Kidney epithelial cell (primary cell): Measurements from ENCODE around the gene PDIA5. TPM values are rescaled to one million over a fixed set of nuclear protein-coding genes. Genes with fewer than 3 reads are reported as not detected.

Experiments used
- DNase-seq: peaks from one replicate; pipeline ENCODE4 v3.0.0-alpha.2; 2010; ENCODE audit warnings: low read depth
- H3K27me3 ChIP-seq: 2 replicates; pipeline ENCODE4 v1.6.0; 2011; ENCODE audit warnings: low read length; ENCODE audit not compliant: control insufficient read depth, insufficient read depth
- H3K36me3 ChIP-seq: 2 replicates; pipeline ENCODE4 v1.5.1; 2011; ENCODE audit warnings: low read length; ENCODE audit not compliant: control insufficient read depth, insufficient read depth
- H3K4me3 ChIP-seq: 2 replicates; pipeline ENCODE4 v1.5.1; 2011; ENCODE audit warnings: low read depth, mild to moderate bottlenecking, control low read depth, low read length
- CTCF ChIP-seq: IDR thresholded peaks from 2 replicates; pipeline ENCODE4 v1.5.1; 2011; ENCODE audit warnings: mild to moderate bottlenecking, moderate library complexity, low read length, control low read depth, inconsistent platforms; ENCODE audit not compliant: insufficient read depth, poor library complexity, severe bottlenecking
- total RNA-seq: library from RNA; depleted of rRNA; stranded (reverse); fragments of >200 nt; gene quantifications from 2 replicates; pipeline ENCODE4 v1.2.3, GENCODE V29; 2015

PDIA5 gene
- total RNA-seq, 1 donor from 2014 or later, result 18.8 TPM

- Histone ChIP-seq H3K4me3 (no peak overlapping the region), H3K36me3 (no peaks in the 10 kb centered on the region), H3K27me3 (no peaks in the 10 kb centered on the region)
- TF ChIP-seq CTCF, result no peak
- DNase-seq, result peak; percentile 9
Measured at GRCh38 chr3:123143669-123144411, 77.0 kb downstream of the PDIA5 start.

- no peak overlapping the region for H3K4me3 ChIP-seq
- DNase-seq, result no peak
- no peak for TF ChIP-seq CTCF
- H3K27me3 ChIP-seq, result no peaks in the 10 kb centered on the region
- no peaks in the 10 kb centered on the region for H3K36me3 ChIP-seq
Measured at GRCh38 chr3:123147754-123148535, 81.1 kb downstream of the PDIA5 start.

- no peak overlapping the region for H3K4me3 ChIP-seq
- no peaks in the 10 kb centered on the region for H3K27me3 ChIP-seq
- no peak for TF ChIP-seq CTCF
- H3K36me3 ChIP-seq, result no peaks in the 10 kb centered on the region
- no peak for DNase-seq
Measured at GRCh38 chr3:123148772-123149171, 81.9 kb downstream of the PDIA5 start.

- no peaks in the 10 kb centered on the region for H3K36me3 ChIP-seq
- TF ChIP-seq CTCF, result no peak
- DNase-seq, result no peak
- no peak overlapping the region for H3K4me3 ChIP-seq
- no peaks in the 10 kb centered on the region for H3K27me3 ChIP-seq
Measured at GRCh38 chr3:123149525-123149924, 82.7 kb downstream of the PDIA5 start.

- no peak for TF ChIP-seq CTCF
Measured at GRCh38 chr3:123150449-123151215, 83.8 kb downstream of the PDIA5 start.

More at GRCh38 chr3:123150449-123151215, 83.8 kb downstream of the PDIA5 start:
- Histone ChIP-seq H3K4me3 (no peak overlapping the region), H3K27me3 (no peaks in the 10 kb centered on the region), H3K36me3 (peaks cover 2% of the 10 kb centered on the region)
- DNase-seq, result no peak
